ENCODE results near the gene PLPPR2.

The PLPPR2 gene

GRCh38 chr19:11361037-11361770, 6.0 kb downstream of the PLPPR2 start:
- DNase-seq (ENCODE audit: low read depth): no peak
- no peak overlapping the region for H3K4me3 ChIP-seq (ENCODE audit: low read depth, low read length)
- TF ChIP-seq MYC (IDR thresholded peaks at IDR 0.05; ENCODE audit: low read depth, low read length): no peak
- TF ChIP-seq CTCF (IDR thresholded peaks at IDR 0.05; ENCODE audit: low read depth, low read length): no peak
- TF ChIP-seq POLR2A (IDR thresholded peaks at IDR 0.05; ENCODE audit: extremely low read depth, insufficient read length): no peak
- TF ChIP-seq MAX (IDR thresholded peaks at IDR 0.05; ENCODE audit: low read depth, low read length): no peak

GRCh38 chr19:11361771-11362731, 6.8 kb downstream of the PLPPR2 start:
- DNase-seq (ENCODE audit: low read depth): no peak
- no peak overlapping the region for H3K4me3 ChIP-seq (ENCODE audit: low read depth, low read length)
- no peak for TF ChIP-seq MAX (IDR thresholded peaks at IDR 0.05; ENCODE audit: low read depth, low read length)

- no peak for DNase-seq (ENCODE audit: low read depth)
- no peak overlapping the region for H3K4me3 ChIP-seq (ENCODE audit: low read depth, low read length)
- TF ChIP-seq CTCF (IDR thresholded peaks at IDR 0.05; ENCODE audit: low read depth, low read length) (no peak), POLR2A (IDR thresholded peaks at IDR 0.05; ENCODE audit: extremely low read depth, insufficient read length) (no peak), MAX (IDR thresholded peaks at IDR 0.05; ENCODE audit: low read depth, low read length) (no peak), MYC (IDR thresholded peaks at IDR 0.05; ENCODE audit: low read depth, low read length) (no peak)
Measured at GRCh38 chr19:11363881-11364280, 8.6 kb downstream of the PLPPR2 start.

GRCh38 chr19:11364296-11364904, 9.2 kb downstream of the PLPPR2 start:
- DNase-seq (ENCODE audit: low read depth): no peak
- TF ChIP-seq MAX (IDR thresholded peaks at IDR 0.05; ENCODE audit: low read depth, low read length): no peak
- no peak for TF ChIP-seq MYC (IDR thresholded peaks at IDR 0.05; ENCODE audit: low read depth, low read length)
- no peak for TF ChIP-seq POLR2A (IDR thresholded peaks at IDR 0.05; ENCODE audit: extremely low read depth, insufficient read length)
- no peak for TF ChIP-seq CTCF (IDR thresholded peaks at IDR 0.05; ENCODE audit: low read depth, low read length)
- no peak overlapping the region for H3K4me3 ChIP-seq (ENCODE audit: low read depth, low read length)

- DNase-seq (ENCODE audit: low read depth): no peak
- TF ChIP-seq MAX (IDR thresholded peaks at IDR 0.05; ENCODE audit: low read depth, low read length) (no peak), POLR2A (IDR thresholded peaks at IDR 0.05; ENCODE audit: extremely low read depth, insufficient read length) (no peak), CTCF (IDR thresholded peaks at IDR 0.05; ENCODE audit: low read depth, low read length) (no peak), MYC (IDR thresholded peaks at IDR 0.05; ENCODE audit: low read depth, low read length) (no peak)
- H3K4me3 ChIP-seq (ENCODE audit: low read depth, low read length): no peak overlapping the region
Measured at GRCh38 chr19:11364935-11365334, 9.7 kb downstream of the PLPPR2 start.
